Skeletal muscle tissue (tissue), 4 donors: ENCODE results near the gene ACSL3. TPM values are rescaled to one million over a fixed set of nuclear protein-coding genes. Genes with fewer than 3 reads are reported as not detected.

Experiments used
- H3K27ac ChIP-seq: one replicate; pipeline ENCODE4 v1.7.0; 2013; ENCODE audit warnings: mild to moderate bottlenecking, low read depth, low read length, inconsistent platforms
- H3K27me3 ChIP-seq, 3 donors: one replicate each; pipeline ENCODE4 v1.7.0; 2013; ENCODE audit warnings: low read length in 3 of 3; ENCODE audit not compliant: control insufficient read depth in 3 of 3, insufficient read depth in 3 of 3
- H3K36me3 ChIP-seq, 3 donors: one replicate each; pipeline ENCODE4 v1.7.0; 2013; ENCODE audit warnings: low read length in 3 of 3; ENCODE audit not compliant: control insufficient read depth in 3 of 3, insufficient read depth in 3 of 3
- H3K4me1 ChIP-seq, 3 donors: one replicate each; pipeline ENCODE4 v1.7.0; 2013; ENCODE audit warnings: low read length in 3 of 3, mild to moderate bottlenecking in 3 of 3; ENCODE audit not compliant: control insufficient read depth in 3 of 3, insufficient read depth in 3 of 3
- H3K4me3 ChIP-seq, 3 donors: one replicate each; pipeline ENCODE4 v1.7.0; 2013; ENCODE audit warnings: low read length in 3 of 3
- H3K9ac ChIP-seq, 3 donors: one replicate each; pipeline ENCODE4 v1.7.0; 2013; ENCODE audit warnings: low read length in 3 of 3, mild to moderate bottlenecking in 3 of 3, moderate library complexity in 2 of 3, low read depth in 1 of 3
- H3K9me3 ChIP-seq, 3 donors: one replicate each; pipeline ENCODE4 v1.7.0; 2013; ENCODE audit warnings: low read length in 3 of 3; ENCODE audit not compliant: control insufficient read depth in 3 of 3
- total RNA-seq: library from RNA; depleted of rRNA; stranded (reverse); fragments of >200 nt; gene quantifications from one replicate; pipeline ENCODE4 v1.2.3, GENCODE V29; 2014
- donor health status: Osteomylitis.

Gene ACSL3
- 85.6 TPM for total RNA-seq

DNA sequence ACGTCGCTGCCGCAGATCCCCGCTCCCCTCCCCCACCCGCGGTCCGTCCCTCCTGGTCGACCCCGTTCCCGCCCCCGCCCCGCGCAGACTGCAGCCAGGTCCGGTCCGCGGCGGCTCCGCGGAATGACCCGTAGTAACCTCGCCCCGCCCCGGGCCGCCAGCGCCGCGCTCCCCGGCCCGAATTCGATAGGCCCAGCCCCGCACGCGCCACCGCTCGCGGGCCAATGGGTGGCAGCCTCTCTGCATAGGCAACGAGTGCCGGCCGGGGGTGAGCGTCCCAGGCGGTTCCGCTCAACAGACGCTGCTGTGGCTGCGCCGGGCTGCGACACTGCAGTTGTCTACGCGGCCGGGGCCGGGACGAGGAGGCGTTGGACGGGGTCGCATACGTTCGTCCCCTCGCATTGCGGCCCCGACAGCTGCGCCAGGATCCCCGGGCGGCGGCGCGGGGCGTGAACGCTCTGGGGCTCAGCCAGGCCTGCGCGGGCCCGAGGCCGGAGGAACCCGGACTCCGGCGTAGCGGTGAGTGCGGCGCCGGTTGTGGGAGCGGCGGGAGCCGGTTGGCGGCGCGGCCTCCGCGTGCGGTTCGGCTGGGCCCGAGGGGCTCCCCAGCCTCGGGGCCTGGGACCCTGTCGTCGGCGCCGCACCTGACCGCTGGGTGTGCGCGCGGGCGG, at the start of gene ACSL3:
Gene ACSL3 (plus strand): TSS at position 297 of the 671 bp plus-strand sequence. CDS start 47,737 bp downstream, outside the sequence.
- H3K9ac ChIP-seq: peak within 1 kb of the TSS; percentile 92 to 94 (median 93)
- no peaks in the 10 kb centered on the region for H3K36me3 ChIP-seq
- peaks cover 25 to 39% (median 36%) of the 10 kb centered on the region in 3 donors for H3K4me1 ChIP-seq
- peak within 1 kb of the TSS; percentile 90 for H3K27ac ChIP-seq
- H3K9me3 ChIP-seq: no peaks in the 10 kb centered on the region
- H3K27me3 ChIP-seq: no peaks in the 10 kb centered on the region
- H3K4me3 ChIP-seq: peak within 1 kb of the TSS; percentile 89 to 95 (median 94)

DNA sequence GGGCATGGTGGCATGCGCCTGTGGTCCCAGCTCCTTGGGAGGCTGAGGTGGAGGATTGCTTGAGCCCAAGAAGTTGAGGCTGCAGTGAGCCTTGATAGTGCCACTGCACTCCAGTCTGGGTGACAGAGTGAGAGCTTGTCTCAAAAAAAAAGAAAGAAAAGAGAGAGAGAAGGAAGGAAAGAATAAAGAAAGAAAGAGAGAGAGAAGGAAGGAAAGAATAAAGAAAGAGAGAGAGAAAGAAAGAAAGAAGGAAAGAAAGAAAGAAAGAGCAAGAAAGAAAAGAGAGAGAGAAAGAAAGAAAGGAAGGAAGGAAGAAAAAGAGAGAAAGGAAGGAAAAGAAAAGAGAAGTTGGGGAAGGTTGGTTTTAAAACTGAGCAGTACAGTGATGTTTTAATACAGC, 49.0 kb upstream of the ACSL3 start:
- Histone ChIP-seq H3K27me3 (no peaks in the 10 kb centered on the region), H3K27ac (no peak overlapping the region), H3K9ac (no peak overlapping the region), H3K36me3 (no peaks in the 10 kb centered on the region), H3K4me1 (peaks cover 0 to 3% (median 0%) of the 10 kb centered on the region in 3 donors), H3K4me3 (no peak overlapping the region), H3K9me3 (no peaks in the 10 kb centered on the region)

DNA sequence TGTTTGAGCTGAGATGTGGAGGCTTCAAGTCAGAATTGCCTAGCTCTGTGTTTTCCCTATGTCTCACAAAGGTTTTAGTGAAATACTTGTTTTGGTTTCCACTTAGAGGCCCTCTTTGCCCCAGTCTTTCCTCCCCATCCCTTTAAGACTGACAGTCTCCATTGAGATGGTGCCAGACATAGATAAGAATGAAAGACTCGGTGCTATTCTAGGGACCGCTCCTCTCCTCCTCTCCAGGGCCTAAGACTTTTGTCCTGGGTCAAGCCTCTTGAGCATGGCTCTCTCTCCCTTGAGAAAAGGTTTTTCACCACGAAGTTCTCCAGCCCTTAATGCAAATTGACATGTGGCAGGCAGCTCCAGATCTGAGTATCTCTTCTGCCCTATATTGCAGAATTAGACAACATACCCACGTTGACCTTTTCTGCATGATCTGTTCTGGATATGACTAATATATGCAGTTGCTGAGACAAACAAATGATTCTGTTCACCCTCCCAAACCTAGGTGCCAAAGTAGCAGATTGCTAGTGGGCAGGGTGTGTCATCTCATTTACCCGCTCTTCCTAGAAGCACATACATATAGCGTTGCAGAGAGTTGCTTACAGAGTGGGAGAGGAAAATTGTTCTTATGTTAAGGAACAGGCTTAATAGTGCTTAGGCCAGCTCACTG, 47.5 kb upstream of the ACSL3 start:
- no peak overlapping the region for H3K4me3 ChIP-seq
- H3K4me1 ChIP-seq: no peaks in the 10 kb centered on the region
- H3K36me3 ChIP-seq: no peaks in the 10 kb centered on the region
- H3K9me3 ChIP-seq: no peaks in the 10 kb centered on the region
- no peaks in the 10 kb centered on the region for H3K27me3 ChIP-seq
- no peak overlapping the region for H3K9ac ChIP-seq
- no peak overlapping the region for H3K27ac ChIP-seq

DNA sequence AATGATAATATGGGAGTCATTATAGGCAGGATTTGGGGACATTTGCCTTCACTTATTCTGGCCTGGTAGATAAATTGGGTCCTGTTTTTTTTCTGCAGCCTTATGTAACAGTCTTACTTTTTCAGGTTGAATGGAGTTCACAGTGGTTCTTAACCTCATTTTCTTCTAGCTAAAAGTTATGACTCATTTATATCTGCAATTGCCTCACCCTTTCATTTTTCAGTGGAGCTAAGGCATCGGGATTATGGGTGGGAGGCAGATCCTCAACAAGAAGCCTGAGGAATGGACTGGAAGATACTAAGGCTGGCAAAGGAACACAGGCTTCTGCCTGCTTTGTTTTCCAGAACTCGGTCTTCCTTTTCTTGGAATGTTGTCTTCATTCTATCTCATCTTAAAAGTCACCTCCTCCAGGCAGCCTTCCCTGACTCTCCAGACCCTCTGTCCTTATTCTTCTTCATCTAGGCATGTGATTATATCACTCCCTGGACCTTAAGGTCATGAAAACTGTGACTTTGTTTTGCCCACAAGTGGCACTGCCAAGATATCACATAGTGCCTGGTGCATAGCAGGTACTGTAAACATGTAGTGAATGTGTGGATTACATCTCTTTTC, 41.0 kb upstream of the ACSL3 start:
- Histone ChIP-seq H3K4me3 (no peak overlapping the region), H3K4me1 (no peaks in the 10 kb centered on the region), H3K36me3 (no peaks in the 10 kb centered on the region), H3K9me3 (no peaks in the 10 kb centered on the region), H3K27ac (no peak overlapping the region), H3K27me3 (no peaks in the 10 kb centered on the region), H3K9ac (no peak overlapping the region)

DNA sequence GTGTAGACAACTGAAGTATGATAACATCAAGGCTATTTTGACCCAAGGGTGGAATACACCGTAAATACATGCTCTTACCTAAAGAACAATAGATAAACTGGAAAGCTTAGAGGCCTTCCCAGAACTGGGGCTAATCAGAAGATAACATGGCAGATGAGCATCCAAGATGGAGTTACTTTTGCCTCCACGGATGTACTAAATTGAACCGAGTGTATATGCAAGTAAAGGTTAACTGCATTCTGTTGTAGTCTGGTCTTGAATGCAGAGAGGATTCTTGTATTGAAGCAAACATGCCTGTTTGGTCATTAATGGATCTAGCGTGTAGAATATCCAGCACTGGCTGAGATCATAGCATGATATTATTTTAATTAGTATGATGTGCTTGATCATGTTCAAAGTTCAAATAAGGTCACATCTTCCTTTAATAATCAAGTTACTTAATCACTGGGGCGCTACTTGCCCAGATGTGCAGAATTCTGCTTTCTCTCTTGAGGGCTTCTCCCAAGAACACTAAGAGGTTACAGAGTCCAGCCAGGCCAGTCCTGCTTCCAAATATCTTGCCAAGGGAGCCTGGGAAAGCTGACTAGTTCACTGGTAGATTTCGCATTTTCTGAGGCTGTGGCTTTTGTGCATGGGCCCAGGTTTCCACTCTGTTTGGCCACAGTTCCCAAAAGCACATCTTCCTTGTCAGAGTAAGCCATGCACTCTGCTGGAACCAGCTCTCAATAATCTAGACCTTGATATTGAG, 37.5 kb upstream of the ACSL3 start:
- Histone ChIP-seq H3K27me3 (no peaks in the 10 kb centered on the region), H3K9me3 (no peaks in the 10 kb centered on the region), H3K27ac (no peak overlapping the region), H3K9ac (no peak overlapping the region), H3K4me1 (no peaks in the 10 kb centered on the region), H3K4me3 (no peak overlapping the region), H3K36me3 (no peaks in the 10 kb centered on the region)

DNA sequence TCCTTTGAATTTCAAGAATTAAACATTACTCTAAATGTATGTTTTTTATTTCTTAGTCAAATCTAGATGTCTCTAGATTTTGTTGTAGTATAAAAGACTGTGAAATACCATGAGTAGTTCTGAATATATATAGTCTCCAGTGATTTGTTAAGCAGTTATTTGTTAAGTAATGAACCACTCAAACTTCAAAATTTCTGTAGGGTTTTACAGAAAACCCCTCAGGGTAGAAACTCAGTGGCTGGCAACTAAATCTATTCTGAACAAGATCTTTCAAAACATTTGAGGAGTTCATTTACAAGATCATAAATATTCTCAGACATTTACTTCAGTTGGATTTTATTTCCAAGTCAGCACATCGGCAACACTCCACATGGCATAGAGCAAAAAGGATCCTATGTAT, 35.8 kb upstream of the ACSL3 start:
- Histone ChIP-seq H3K9me3 (no peaks in the 10 kb centered on the region), H3K27me3 (no peaks in the 10 kb centered on the region), H3K27ac (no peak overlapping the region), H3K4me1 (no peaks in the 10 kb centered on the region), H3K36me3 (no peaks in the 10 kb centered on the region), H3K9ac (no peak overlapping the region), H3K4me3 (no peak overlapping the region)

- H3K9ac ChIP-seq: no peak overlapping the region
- H3K4me3 ChIP-seq: no peak overlapping the region
- no peaks in the 10 kb centered on the region for H3K27me3 ChIP-seq
- H3K4me1 ChIP-seq: no peaks in the 10 kb centered on the region
- H3K36me3 ChIP-seq: no peaks in the 10 kb centered on the region
- no peak overlapping the region for H3K27ac ChIP-seq
- H3K9me3 ChIP-seq: no peaks in the 10 kb centered on the region
Observed at GRCh38 chr2:222827417-222827816, 33.4 kb upstream of the ACSL3 start.

GRCh38 chr2:222828572-222828971, 32.3 kb upstream of the ACSL3 start:
- Histone ChIP-seq H3K9me3 (no peaks in the 10 kb centered on the region), H3K36me3 (no peaks in the 10 kb centered on the region), H3K27me3 (no peaks in the 10 kb centered on the region), H3K4me3 (no peak overlapping the region), H3K27ac (no peak overlapping the region), H3K9ac (no peak overlapping the region), H3K4me1 (no peaks in the 10 kb centered on the region)

GRCh38 chr2:222830164-222830563, 30.7 kb upstream of the ACSL3 start:
- no peak overlapping the region for H3K9ac ChIP-seq
- H3K4me3 ChIP-seq: no peak overlapping the region
- no peaks in the 10 kb centered on the region for H3K9me3 ChIP-seq
- no peak overlapping the region for H3K27ac ChIP-seq
- no peaks in the 10 kb centered on the region for H3K27me3 ChIP-seq
- H3K36me3 ChIP-seq: no peaks in the 10 kb centered on the region
- H3K4me1 ChIP-seq: no peaks in the 10 kb centered on the region

- no peaks in the 10 kb centered on the region for H3K9me3 ChIP-seq
- no peak overlapping the region for H3K27ac ChIP-seq
- H3K27me3 ChIP-seq: no peaks in the 10 kb centered on the region
- H3K4me1 ChIP-seq: no peaks in the 10 kb centered on the region
- H3K36me3 ChIP-seq: no peaks in the 10 kb centered on the region
- H3K4me3 ChIP-seq: no peak overlapping the region
- no peak overlapping the region for H3K9ac ChIP-seq
Observed at GRCh38 chr2:222833410-222833809, 27.4 kb upstream of the ACSL3 start.
